ENCODE data around the gene TAMM41.

DNA sequence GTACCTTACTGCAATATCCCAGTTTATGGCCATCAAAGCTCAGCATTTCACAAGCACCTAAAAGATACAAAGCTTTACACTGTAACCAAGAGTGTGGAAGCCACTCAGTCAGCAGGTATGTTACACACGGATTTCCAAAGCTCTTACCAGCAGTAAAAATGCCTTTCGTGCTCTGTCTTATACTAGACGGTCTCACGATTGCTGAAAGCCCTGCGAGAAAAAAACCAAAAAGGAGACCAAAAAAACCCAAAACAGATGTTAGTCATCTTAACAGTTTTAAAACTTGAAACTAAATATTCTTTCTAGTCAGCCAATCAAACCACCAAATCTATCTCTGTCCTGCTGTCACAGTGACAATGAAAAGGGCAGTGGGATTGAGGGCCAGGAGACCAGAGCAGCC lies 39.0 kb downstream of the TAMM41 start:
- TF ChIP-seq, protein P1, sequence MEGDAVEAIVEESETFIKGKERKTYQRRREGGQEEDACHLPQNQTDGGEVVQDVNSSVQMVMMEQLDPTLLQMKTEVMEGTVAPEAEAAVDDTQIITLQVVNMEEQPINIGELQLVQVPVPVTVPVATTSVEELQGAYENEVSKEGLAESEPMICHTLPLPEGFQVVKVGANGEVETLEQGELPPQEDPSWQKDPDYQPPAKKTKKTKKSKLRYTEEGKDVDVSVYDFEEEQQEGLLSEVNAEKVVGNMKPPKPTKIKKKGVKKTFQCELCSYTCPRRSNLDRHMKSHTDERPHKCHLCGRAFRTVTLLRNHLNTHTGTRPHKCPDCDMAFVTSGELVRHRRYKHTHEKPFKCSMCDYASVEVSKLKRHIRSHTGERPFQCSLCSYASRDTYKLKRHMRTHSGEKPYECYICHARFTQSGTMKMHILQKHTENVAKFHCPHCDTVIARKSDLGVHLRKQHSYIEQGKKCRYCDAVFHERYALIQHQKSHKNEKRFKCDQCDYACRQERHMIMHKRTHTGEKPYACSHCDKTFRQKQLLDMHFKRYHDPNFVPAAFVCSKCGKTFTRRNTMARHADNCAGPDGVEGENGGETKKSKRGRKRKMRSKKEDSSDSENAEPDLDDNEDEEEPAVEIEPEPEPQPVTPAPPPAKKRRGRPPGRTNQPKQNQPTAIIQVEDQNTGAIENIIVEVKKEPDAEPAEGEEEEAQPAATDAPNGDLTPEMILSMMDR (IDR thresholded peaks at IDR 0.05; ENCODE audit: insufficient read depth, low read depth, low read length), result no peak
- TF ChIP-seq EZH2 (IDR thresholded peaks at IDR 0.05; ENCODE audit: insufficient read depth, low read length), result no peak
